GM19372 (cell line): ENCODE results near the gene PDPN.

ENCODE experiments used
- ATAC-seq: cut with Tn5 transposase; IDR thresholded peaks from one replicate; pipeline ENCODE4 v1.9.1; 2021; ENCODE audit warnings: mild to moderate bottlenecking, low read depth, moderate library complexity; ENCODE audit not compliant: unreplicated experiment

Gene PDPN

GRCh38 chr1:13576926-13577325, 6.7 kb upstream of the PDPN start:
- no peak for ATAC-seq

- ATAC-seq = no peak
Observed at GRCh38 chr1:13577846-13578245, 5.8 kb upstream of the PDPN start.

- ATAC-seq = no peak
Observed at GRCh38 chr1:13581446-13581845, 2.2 kb upstream of the PDPN start.

GRCh38 chr1:13582713-13583443, 754 bp upstream of the PDPN start:
- ATAC-seq = no peak

- no peak for ATAC-seq
Observed at GRCh38 chr1:13583966-13584791, 547 bp downstream of the PDPN start.

GRCh38 chr1:13584876-13585611, 1.4 kb downstream of the PDPN start:
- ATAC-seq = no peak

- ATAC-seq = no peak
Observed at GRCh38 chr1:13585612-13585991, 2.0 kb downstream of the PDPN start.

- no peak for ATAC-seq
Observed at GRCh38 chr1:13586001-13586400, 2.4 kb downstream of the PDPN start.

GRCh38 chr1:13587256-13588030, 3.8 kb downstream of the PDPN start:
- no peak for ATAC-seq

GRCh38 chr1:13588946-13589796, 5.5 kb downstream of the PDPN start:
- no peak for ATAC-seq

- no peak for ATAC-seq
Observed at GRCh38 chr1:13590486-13590885, 6.9 kb downstream of the PDPN start.

GRCh38 chr1:13593511-13594131, 10.0 kb downstream of the PDPN start:
- ATAC-seq = no peak

GRCh38 chr1:13595411-13595810, 11.8 kb downstream of the PDPN start:
- ATAC-seq = no peak

GRCh38 chr1:13597166-13597565, 13.5 kb downstream of the PDPN start:
- ATAC-seq = no peak

GRCh38 chr1:13600762-13601453, 17.3 kb downstream of the PDPN start:
- no peak for ATAC-seq

GRCh38 chr1:13604176-13604575, 20.5 kb downstream of the PDPN start:
- ATAC-seq = no peak

GRCh38 chr1:13604721-13605120, 21.1 kb downstream of the PDPN start:
- ATAC-seq = no peak

GRCh38 chr1:13605159-13605558, 21.5 kb downstream of the PDPN start:
- no peak for ATAC-seq

- no peak for ATAC-seq
Observed at GRCh38 chr1:13607002-13607401, 23.4 kb downstream of the PDPN start.
